Fibroblast of pulmonary artery (primary cell): ENCODE measurements around the gene SECISBP2.
A peak's percentile ranks its signal among the peaks of the same experiment; 100 is the strongest.

Experiments
- DNase-seq: peaks from one replicate; pipeline ENCODE4 v3.0.0-alpha.2; 2010; ENCODE audit warnings: low read depth
- H3K4me3 ChIP-seq: replicated peaks from 2 replicates; pipeline ENCODE4 v1.5.1; 2011; ENCODE audit warnings: low read depth, mild to moderate bottlenecking, control low read depth, low read length, moderate library complexity
- CTCF ChIP-seq: IDR thresholded peaks from 2 replicates; pipeline ENCODE4 v1.5.1; 2011; ENCODE audit warnings: mild to moderate bottlenecking, control low read depth, low read length, inconsistent platforms; ENCODE audit errors: missing control alignments

SECISBP2 gene

GRCh38 chr9:89402695-89403427, 84.6 kb downstream of the SECISBP2 start:
- DNase-seq = no peak
- H3K4me3 ChIP-seq = no peak overlapping the region
- TF ChIP-seq CTCF = no peak

GRCh38 chr9:89404074-89404473, 85.8 kb downstream of the SECISBP2 start:
- no peak for TF ChIP-seq CTCF
- H3K4me3 ChIP-seq = no peak overlapping the region
- DNase-seq = no peak

GRCh38 chr9:89405826-89406225, 87.5 kb downstream of the SECISBP2 start:
- H3K4me3 ChIP-seq = no peak overlapping the region
- TF ChIP-seq CTCF = no peak
- DNase-seq = no peak

GRCh38 chr9:89407070-89407469, 88.8 kb downstream of the SECISBP2 start:
- H3K4me3 ChIP-seq = no peak overlapping the region
- no peak for TF ChIP-seq CTCF
- DNase-seq = peak; percentile 20

- TF ChIP-seq CTCF = no peak
- no peak for DNase-seq
- H3K4me3 ChIP-seq = no peak overlapping the region
These were observed 90.4 kb downstream of the SECISBP2 start for GRCh38 chr9:89408628-89409101.
